HFFc6 (cell line): ENCODE data around the gene GABRG3. TPM values are rescaled to one million over a fixed set of nuclear protein-coding genes. Genes with fewer than 3 reads are reported as not detected.
"Not testable (repeated sequence)": the region's sequence is repeated elsewhere in the genome, so short reads cannot be mapped to it uniquely, and the experiment has no call there.

Experiments
- DNase-seq: peaks from one replicate; pipeline ENCODE4 v3.0.0-alpha.2; 2018
- H3K27ac Mint-ChIP-seq: 2 replicates; pipeline ENCODE4 v1.8.0; 2020; ENCODE audit warnings: mild to moderate bottlenecking, mixed read lengths
- H3K27me3 Mint-ChIP-seq: 2 replicates; pipeline ENCODE4 v1.8.0; 2021; ENCODE audit warnings: mild to moderate bottlenecking, moderate library complexity, mixed read lengths; ENCODE audit not compliant: insufficient read depth
- H3K36me3 Mint-ChIP-seq: 2 replicates; pipeline ENCODE4 v1.8.0; 2021; ENCODE audit warnings: low read depth, mixed read lengths
- H3K4me1 Mint-ChIP-seq: 2 replicates; pipeline ENCODE4 v1.8.0; 2020; ENCODE audit warnings: low read depth, mixed read lengths
- H3K4me3 Mint-ChIP-seq: 2 replicates; pipeline ENCODE4 v1.8.0; 2020; ENCODE audit warnings: mild to moderate bottlenecking, moderate library complexity, mixed read lengths
- H3K9me3 Mint-ChIP-seq: 2 replicates; pipeline ENCODE4 v1.8.0; 2020; ENCODE audit warnings: mild to moderate bottlenecking, mixed read lengths
- CTCF ChIP-seq: fragments of 200-600 bp; sonication (generic); IDR thresholded peaks from 2 replicates; pipeline ENCODE4 v1.5.0; 2021; ENCODE audit warnings: antibody characterized with exemption, mild to moderate bottlenecking
- total RNA-seq, 6 experiments: library from RNA; stranded (reverse); fragmentation: NEBNext Ultra II Directional; extraction: Animal tissue kit (Norgen Biotek cat#: 25700); gene quantifications; 2 replicates in 1 of 6; 3 replicates in 5 of 6; pipeline ENCODE4 v1.2.3, GENCODE V29; 2021

GABRG3 gene
- total RNA-seq, 6 experiments from 2014 or later = not detected

DNA sequence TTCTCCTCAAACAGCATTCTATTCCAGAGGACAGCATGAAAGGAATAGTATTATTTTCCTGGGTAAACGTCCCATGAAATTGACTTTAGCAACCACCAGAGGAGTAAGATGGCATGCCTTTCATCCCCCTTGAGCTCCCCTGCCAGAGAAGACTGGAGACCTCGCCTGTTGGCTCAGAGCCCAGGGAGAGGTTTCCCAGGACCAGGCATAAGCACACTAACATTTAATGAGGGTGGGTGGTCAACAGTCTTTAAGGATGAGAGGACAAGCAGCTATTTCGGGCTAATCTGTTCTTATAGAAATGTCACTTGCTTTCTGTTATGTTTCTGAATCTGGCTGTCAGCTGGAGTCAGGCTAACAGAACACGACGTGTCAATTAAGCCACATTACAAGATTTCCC lies 390.5 kb downstream of the GABRG3 start:
- Mint-ChIP-seq H3K4me1 (no peaks in the 10 kb centered on the region), H3K36me3 (no peaks in the 10 kb centered on the region), H3K9me3 (peaks cover 40% of the 10 kb centered on the region), H3K4me3 (no peak overlapping the region), H3K27me3 (no peaks in the 10 kb centered on the region), H3K27ac (no peak overlapping the region)
- TF ChIP-seq CTCF = no peak
- no peak for DNase-seq

DNA sequence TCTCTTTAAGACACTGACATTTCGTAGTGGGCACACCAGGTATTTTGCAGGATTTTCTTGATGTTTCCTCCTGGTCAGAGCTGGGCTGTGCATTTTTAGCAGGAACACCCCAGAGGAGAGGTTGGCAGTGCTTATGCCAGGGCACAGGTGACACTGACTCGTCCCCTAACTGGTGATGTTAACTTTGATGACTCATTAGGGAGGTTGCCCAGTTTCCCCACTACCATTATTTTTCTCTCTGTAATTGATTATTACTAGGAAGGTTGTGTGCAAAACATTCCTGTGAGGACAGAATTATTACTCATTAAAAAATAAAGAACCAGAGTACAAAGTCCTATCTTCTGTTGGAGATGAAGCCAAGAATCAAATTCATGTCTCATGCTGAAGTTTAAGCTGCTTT lies 394.5 kb downstream of the GABRG3 start:
- no peaks in the 10 kb centered on the region; the same call in 1 of the 2 replicates for H3K36me3 Mint-ChIP-seq
- H3K4me3 Mint-ChIP-seq = no peak overlapping the region
- no peak for TF ChIP-seq CTCF
- no peak for DNase-seq
- H3K27ac Mint-ChIP-seq = no peak overlapping the region
- H3K9me3 Mint-ChIP-seq = peaks cover 58% of the 10 kb centered on the region
- H3K4me1 Mint-ChIP-seq = no peaks in the 10 kb centered on the region
- no peaks in the 10 kb centered on the region for H3K27me3 Mint-ChIP-seq

DNA sequence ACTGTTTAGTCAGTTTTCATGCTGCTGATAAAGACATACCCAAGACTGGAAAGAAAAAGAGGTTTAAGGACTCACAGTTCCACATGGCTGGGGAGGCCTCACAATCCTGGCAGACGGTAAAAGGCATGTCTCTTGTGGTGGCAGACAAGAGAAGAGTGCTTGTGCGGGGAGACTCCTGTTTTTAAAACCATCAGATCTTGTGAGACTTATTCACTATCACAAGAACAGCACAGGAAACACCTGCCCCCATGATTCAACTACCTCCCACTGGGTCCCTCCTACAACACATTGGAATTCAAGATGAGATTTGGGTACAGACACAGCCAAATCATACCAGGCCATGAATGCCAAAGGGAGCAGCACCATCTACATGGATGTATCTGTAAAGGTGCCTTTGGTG lies 406.4 kb downstream of the GABRG3 start:
- not testable (repeated sequence) for H3K27me3 Mint-ChIP-seq, H3K36me3 Mint-ChIP-seq, H3K4me3 Mint-ChIP-seq, H3K27ac Mint-ChIP-seq, H3K4me1 Mint-ChIP-seq, DNase-seq
- peaks cover 64% of the 10 kb centered on the region for H3K9me3 Mint-ChIP-seq

- no peaks in the 10 kb centered on the region for H3K27me3 Mint-ChIP-seq
- H3K9me3 Mint-ChIP-seq = peaks cover 43% of the 10 kb centered on the region
- no peak for TF ChIP-seq CTCF
- H3K4me3 Mint-ChIP-seq = no peak overlapping the region
- no peak for DNase-seq
- no peaks in the 10 kb centered on the region; the same call in 1 of the 2 replicates for H3K36me3 Mint-ChIP-seq
- H3K27ac Mint-ChIP-seq = no peak overlapping the region
- H3K4me1 Mint-ChIP-seq = no peaks in the 10 kb centered on the region
These were observed 411.5 kb downstream of the GABRG3 start for GRCh38 chr15:27382361-27383025.

- no peak overlapping the region for H3K4me3 Mint-ChIP-seq
- H3K4me1 Mint-ChIP-seq = no peaks in the 10 kb centered on the region
- H3K27me3 Mint-ChIP-seq = no peaks in the 10 kb centered on the region; the same call in 1 of the 2 replicates
- no peak for DNase-seq
- no peak for TF ChIP-seq CTCF
- peaks cover 41% of the 10 kb centered on the region for H3K9me3 Mint-ChIP-seq
- H3K36me3 Mint-ChIP-seq = no peaks in the 10 kb centered on the region; the same call in 1 of the 2 replicates
- no peak overlapping the region for H3K27ac Mint-ChIP-seq
These were observed 412.7 kb downstream of the GABRG3 start for GRCh38 chr15:27383726-27384125.

GRCh38 chr15:27392163-27392562 lies 421.2 kb downstream of the GABRG3 start:
- no peak for TF ChIP-seq CTCF
- no peaks in the 10 kb centered on the region for H3K36me3 Mint-ChIP-seq
- H3K27me3 Mint-ChIP-seq = no peaks in the 10 kb centered on the region; the same call in 1 of the 2 replicates
- DNase-seq = no peak
- no peaks in the 10 kb centered on the region for H3K4me1 Mint-ChIP-seq
- peaks cover 30% of the 10 kb centered on the region for H3K9me3 Mint-ChIP-seq
- no peak overlapping the region for H3K4me3 Mint-ChIP-seq
- no peak overlapping the region for H3K27ac Mint-ChIP-seq
